ENCODE measurements around the gene EPHA7. TPM values are rescaled to one million over a fixed set of nuclear protein-coding genes. Genes with fewer than 3 reads are reported as not detected.

Gene EPHA7
- total and polyA plus RNA-seq, 4 donors, result under 0.01 to 0.37 (median 0.01) TPM; not detected in 1

GRCh38 chr6:93242049-93242448 is 177.3 kb downstream of the EPHA7 start (continued):
- no peak for TF ChIP-seq CTCF (IDR thresholded peaks at IDR 0.05; ENCODE audit: low read depth, low read length, missing input control)
- TF ChIP-seq ZBTB33 (IDR thresholded peaks at IDR 0.05), result no peak
- TF ChIP-seq HNF4G (IDR thresholded peaks at IDR 0.05), result no peak
- no peak for TF ChIP-seq MAX (IDR thresholded peaks at IDR 0.05)
- no peak for TF ChIP-seq FOXA2 (IDR thresholded peaks at IDR 0.05)

GRCh38 chr6:93238632-93239031 is 180.7 kb downstream of the EPHA7 start:
- Histone ChIP-seq H3K9me3 (ENCODE audit: control insufficient read depth in 4 of 4, low read length in 3 of 4) (no peaks in the 10 kb centered on the region), H3K4me1 (ENCODE audit: control insufficient read depth in 4 of 4, insufficient read depth in 4 of 4, low read length in 3 of 4) (no peaks in the 10 kb centered on the region), H3K9ac (ENCODE audit: low read depth in 1 of 2, low read length in 2 of 2) (no peak overlapping the region), H3K36me3 (ENCODE audit: control insufficient read depth in 4 of 4, insufficient read depth in 3 of 4, low read depth in 1 of 4, low read length in 3 of 4) (no peaks in the 10 kb centered on the region), H3K4me3 (ENCODE audit: low read depth in 1 of 3, low read length in 3 of 3) (no peak overlapping the region), H3K27ac (ENCODE audit: low read depth in 1 of 2, low read length in 2 of 2) (no peak overlapping the region), H3K27me3 (ENCODE audit: control insufficient read depth in 4 of 4, insufficient read depth in 4 of 4, low read length in 3 of 4) (no peaks in the 10 kb centered on the region)
- WGBS, result 68% methylated on average over 1 of the region's 1 CpG
- no peak for DNase-seq (ENCODE audit: low spot score)
- TF ChIP-seq CTCF (IDR thresholded peaks at IDR 0.05; ENCODE audit: low read depth, low read length, missing input control), result no peak
- no peak for TF ChIP-seq JUND (IDR thresholded peaks at IDR 0.05)
- no peak for TF ChIP-seq REST (IDR thresholded peaks at IDR 0.05)
- TF ChIP-seq TAF1 (conservative IDR thresholded peaks at IDR 0.05), result no peak
- no peak for TF ChIP-seq FOXA1 (IDR thresholded peaks at IDR 0.05)
- TF ChIP-seq MAX (IDR thresholded peaks at IDR 0.05), result no peak
- TF ChIP-seq GABPA (IDR thresholded peaks at IDR 0.05 in 1 of 2, conservative IDR thresholded peaks at IDR 0.05 in 1 of 2), result no peak
- no peak for TF ChIP-seq YY1 (IDR thresholded peaks at IDR 0.05)
- no peak for TF ChIP-seq NR2F2 (IDR thresholded peaks at IDR 0.05)
- TF ChIP-seq FOXA2 (IDR thresholded peaks at IDR 0.05), result no peak
- no peak for TF ChIP-seq RXRA (IDR thresholded peaks at IDR 0.05)
- TF ChIP-seq SP1 (IDR thresholded peaks at IDR 0.05), result no peak
- no peak for TF ChIP-seq RAD21 (IDR thresholded peaks at IDR 0.05)
- no peak for TF ChIP-seq ATF3 (IDR thresholded peaks at IDR 0.05)
- TF ChIP-seq EGR1 (IDR thresholded peaks at IDR 0.05; ENCODE audit: low read depth in 2 of 2), result no peak

Measured in liver (tissue), 9 donors.